ENCODE data around the gene SLC25A41. TPM values are rescaled to one million over a fixed set of nuclear protein-coding genes. Genes with fewer than 3 reads are reported as not detected.

The SLC25A41 gene
- total RNA-seq, 1 donor from 2014 or later: not detected

DNA sequence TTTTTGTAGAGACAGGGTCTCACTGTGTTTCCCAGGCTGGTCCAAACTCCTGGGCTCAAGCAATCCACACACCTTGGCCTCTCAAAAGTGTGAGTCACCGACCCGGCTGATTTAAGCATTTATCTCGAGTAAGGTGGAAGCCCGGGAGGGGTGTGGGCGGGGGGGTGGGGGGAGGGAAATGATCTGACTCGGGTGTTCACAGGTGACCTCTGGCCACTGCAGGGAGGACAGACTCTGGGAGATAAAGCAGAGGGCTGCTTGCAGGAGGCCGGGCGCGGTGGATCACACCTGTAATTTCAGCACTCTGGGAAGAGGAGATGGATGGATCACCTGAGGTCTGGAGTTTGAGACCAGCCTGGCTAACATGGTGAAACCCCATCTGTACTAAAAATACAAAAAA lies 40.1 kb upstream of the SLC25A41 start:
- DNase-seq (ENCODE audit: low spot score in 2 of 2): no peak
- H3K36me3 ChIP-seq: no peaks in the 10 kb centered on the region
- H3K9me3 ChIP-seq: no peaks in the 10 kb centered on the region
- intact Hi-C loops (cut with DNase I): no loop called here
- H3K27ac ChIP-seq: no peak overlapping the region
- H3K4me1 ChIP-seq: no peaks in the 10 kb centered on the region
- TF ChIP-seq, protein P1, sequence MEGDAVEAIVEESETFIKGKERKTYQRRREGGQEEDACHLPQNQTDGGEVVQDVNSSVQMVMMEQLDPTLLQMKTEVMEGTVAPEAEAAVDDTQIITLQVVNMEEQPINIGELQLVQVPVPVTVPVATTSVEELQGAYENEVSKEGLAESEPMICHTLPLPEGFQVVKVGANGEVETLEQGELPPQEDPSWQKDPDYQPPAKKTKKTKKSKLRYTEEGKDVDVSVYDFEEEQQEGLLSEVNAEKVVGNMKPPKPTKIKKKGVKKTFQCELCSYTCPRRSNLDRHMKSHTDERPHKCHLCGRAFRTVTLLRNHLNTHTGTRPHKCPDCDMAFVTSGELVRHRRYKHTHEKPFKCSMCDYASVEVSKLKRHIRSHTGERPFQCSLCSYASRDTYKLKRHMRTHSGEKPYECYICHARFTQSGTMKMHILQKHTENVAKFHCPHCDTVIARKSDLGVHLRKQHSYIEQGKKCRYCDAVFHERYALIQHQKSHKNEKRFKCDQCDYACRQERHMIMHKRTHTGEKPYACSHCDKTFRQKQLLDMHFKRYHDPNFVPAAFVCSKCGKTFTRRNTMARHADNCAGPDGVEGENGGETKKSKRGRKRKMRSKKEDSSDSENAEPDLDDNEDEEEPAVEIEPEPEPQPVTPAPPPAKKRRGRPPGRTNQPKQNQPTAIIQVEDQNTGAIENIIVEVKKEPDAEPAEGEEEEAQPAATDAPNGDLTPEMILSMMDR (IDR thresholded peaks at IDR 0.05): no peak
- no peak overlapping the region for H3K4me3 ChIP-seq
- H3K27me3 ChIP-seq: peaks cover 11% of the 10 kb centered on the region

DNA sequence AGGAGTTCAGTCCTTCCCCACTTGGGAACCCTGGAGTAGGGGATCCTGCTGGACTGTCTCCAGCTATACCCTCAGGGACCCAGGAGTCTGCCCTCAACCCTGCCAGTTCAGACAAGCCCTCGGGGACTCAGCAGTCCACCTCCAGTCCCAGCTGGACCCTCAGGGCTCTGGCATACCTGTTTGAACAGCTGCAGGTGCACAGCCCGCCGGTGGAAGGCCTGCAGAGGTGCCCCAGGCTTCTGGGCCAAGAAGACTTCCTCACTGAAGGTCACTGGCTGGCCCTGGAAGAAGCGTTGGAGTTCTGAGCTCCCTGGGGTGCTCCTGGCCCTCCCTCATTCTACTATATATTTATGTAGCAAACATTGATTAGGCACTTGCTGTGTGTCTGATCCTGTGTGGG lies 39.1 kb upstream of the SLC25A41 start:
- H3K27ac ChIP-seq: no peak overlapping the region
- H3K27me3 ChIP-seq: peaks cover 11% of the 10 kb centered on the region
- H3K36me3 ChIP-seq: no peaks in the 10 kb centered on the region
- intact Hi-C loops (cut with DNase I): no loop called here
- H3K9me3 ChIP-seq: no peaks in the 10 kb centered on the region
- TF ChIP-seq, protein P1 (IDR thresholded peaks at IDR 0.05): no peak
- DNase-seq (ENCODE audit: low spot score in 2 of 2): no peak
- no peak overlapping the region for H3K4me3 ChIP-seq
- H3K4me1 ChIP-seq: no peaks in the 10 kb centered on the region

DNA sequence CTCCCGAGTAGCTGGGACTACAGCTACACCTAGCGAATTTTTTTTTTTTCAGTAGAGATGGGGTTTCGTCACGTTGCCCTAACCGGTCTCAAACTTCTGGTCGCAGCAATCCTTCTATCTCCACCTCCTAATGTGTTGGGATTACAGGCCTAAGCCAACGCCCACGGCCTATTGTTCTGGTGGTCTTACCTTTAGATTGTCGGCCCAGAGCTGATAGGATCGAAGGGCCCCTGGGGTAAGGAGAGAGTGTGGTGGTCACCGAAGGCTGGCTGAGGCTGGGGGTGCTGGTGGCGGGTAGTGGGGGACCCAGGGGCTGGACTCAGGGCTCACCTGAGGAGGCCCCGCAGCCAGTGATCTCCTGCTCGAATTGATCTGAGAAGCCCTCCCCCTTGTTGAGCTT lies 37.5 kb upstream of the SLC25A41 start:
- H3K36me3 ChIP-seq: no peaks in the 10 kb centered on the region
- no peak overlapping the region for H3K27ac ChIP-seq
- H3K9me3 ChIP-seq: no peaks in the 10 kb centered on the region
- peaks cover under 1% of the 10 kb centered on the region for H3K27me3 ChIP-seq
- intact Hi-C loops (cut with DNase I): no loop called here
- no peak for DNase-seq (ENCODE audit: low spot score in 2 of 2)
- H3K4me1 ChIP-seq: no peaks in the 10 kb centered on the region
- no peak overlapping the region for H3K4me3 ChIP-seq
- TF ChIP-seq, protein P1 (IDR thresholded peaks at IDR 0.05): no peak

DNA sequence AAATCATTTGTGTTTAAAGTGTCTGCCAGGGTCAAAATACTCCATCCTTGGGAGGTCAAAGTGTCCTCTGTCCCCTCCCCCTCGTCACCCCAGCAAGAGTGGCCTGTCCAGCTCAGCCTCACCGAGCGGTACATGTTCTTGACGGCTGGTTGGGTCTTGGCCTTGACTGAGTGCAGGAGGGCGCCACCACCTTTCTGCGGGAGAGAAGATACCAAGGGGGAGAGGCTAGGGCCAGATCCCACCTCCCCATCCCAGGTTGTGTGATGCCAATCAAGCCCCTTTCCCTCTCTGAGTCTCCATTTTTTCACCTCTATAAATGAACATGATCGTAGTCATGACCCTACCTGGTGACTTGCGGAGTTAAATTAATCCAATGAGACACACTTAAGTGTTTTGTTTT lies 36.6 kb upstream of the SLC25A41 start:
- Histone ChIP-seq H3K27ac (no peak overlapping the region), H3K9me3 (no peaks in the 10 kb centered on the region), H3K36me3 (no peaks in the 10 kb centered on the region), H3K4me1 (no peaks in the 10 kb centered on the region), H3K4me3 (no peak overlapping the region), H3K27me3 (no peaks in the 10 kb centered on the region)
- no peak for DNase-seq (ENCODE audit: low spot score in 2 of 2)
- TF ChIP-seq, protein P1 (IDR thresholded peaks at IDR 0.05): no peak
- intact Hi-C loops (cut with DNase I): no loop called here

DNA sequence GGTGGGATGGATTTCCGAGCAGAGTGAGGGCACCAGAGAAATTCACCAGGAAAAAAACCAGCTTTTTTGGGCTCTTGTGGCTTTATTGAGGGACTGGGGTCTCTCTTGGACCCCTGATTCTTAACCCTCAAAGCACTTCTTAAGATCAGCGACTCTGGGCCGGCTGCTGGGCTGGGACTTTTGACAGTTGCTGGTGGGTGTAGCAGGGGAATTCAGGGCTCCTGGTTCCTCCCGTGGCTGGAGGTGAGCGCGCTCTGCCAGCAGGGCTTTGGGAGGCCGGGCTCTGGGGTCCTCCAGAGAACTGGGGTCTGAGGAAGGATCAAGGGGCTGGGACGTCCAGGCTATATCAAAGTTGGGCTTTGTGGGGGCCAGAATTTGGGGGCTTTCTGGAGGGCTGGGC lies 33.8 kb upstream of the SLC25A41 start:
- no peak overlapping the region for H3K4me3 ChIP-seq
- H3K36me3 ChIP-seq: no peaks in the 10 kb centered on the region
- no peaks in the 10 kb centered on the region for H3K27me3 ChIP-seq
- no peaks in the 10 kb centered on the region for H3K9me3 ChIP-seq
- intact Hi-C loops (cut with DNase I): no loop called here
- TF ChIP-seq, protein P1 (IDR thresholded peaks at IDR 0.05): no peak
- no peaks in the 10 kb centered on the region for H3K4me1 ChIP-seq
- no peak overlapping the region for H3K27ac ChIP-seq
- DNase-seq (ENCODE audit: low spot score in 2 of 2): no peak

Measured in ascending aorta (tissue), 2 donors.